Mesothelial cell of epicardium (in vitro differentiated cells): ENCODE results near the gene GNE. TPM values are rescaled to one million over a fixed set of nuclear protein-coding genes. Genes with fewer than 3 reads are reported as not detected.
"Not testable (repeated sequence)": the region's sequence is repeated elsewhere in the genome, so short reads cannot be mapped to it uniquely, and the experiment has no call there.

Source experiments
- DNase-seq, 2 experiments: peaks; one replicate each; pipeline ENCODE4 v3.0.0; 2021; ENCODE audit warnings: low spot score in 2 of 2; ENCODE audit not compliant: unreplicated experiment in 2 of 2
- H3K27ac Mint-ChIP-seq: 2 replicates; pipeline ENCODE4 v1.8.0; 2021; ENCODE audit warnings: mixed read lengths
- H3K27me3 Mint-ChIP-seq: 2 replicates; pipeline ENCODE4 v1.8.0; 2021; ENCODE audit warnings: low read depth, mixed read lengths
- H3K36me3 Mint-ChIP-seq: 2 replicates; pipeline ENCODE4 v1.8.0; 2021; ENCODE audit warnings: mixed read lengths
- H3K4me1 Mint-ChIP-seq: 2 replicates; pipeline ENCODE4 v1.8.0; 2021; ENCODE audit warnings: mixed read lengths
- H3K4me3 Mint-ChIP-seq: 2 replicates; pipeline ENCODE4 v1.8.0; 2021; ENCODE audit warnings: mild to moderate bottlenecking, moderate library complexity, mixed read lengths
- H3K9me3 Mint-ChIP-seq: 2 replicates; pipeline ENCODE4 v1.8.0; 2021; ENCODE audit warnings: mixed read lengths
- total RNA-seq: library from RNA; stranded (reverse); gene quantifications from 3 replicates; pipeline ENCODE4 v1.2.1, GENCODE V29; 2021
- TF ChIP-seq, protein P1 (sequence below): fragments of 200-600 bp; sonication (generic); IDR thresholded peaks from one replicate; pipeline ENCODE4 v1.5.0; 2021; ENCODE audit warnings: antibody characterized with exemption; ENCODE audit not compliant: unreplicated experiment

Gene GNE
- total RNA-seq, 1 donor from 2014 or later: 12.1 TPM

- no peak overlapping the region for H3K4me3 Mint-ChIP-seq
- peaks cover 1% of the 10 kb centered on the region for H3K36me3 Mint-ChIP-seq
- H3K4me1 Mint-ChIP-seq: peaks cover 13% of the 10 kb centered on the region
- no peaks in the 10 kb centered on the region for H3K27me3 Mint-ChIP-seq
- no peaks in the 10 kb centered on the region for H3K9me3 Mint-ChIP-seq
- no peak for DNase-seq
- TF ChIP-seq, protein P1, sequence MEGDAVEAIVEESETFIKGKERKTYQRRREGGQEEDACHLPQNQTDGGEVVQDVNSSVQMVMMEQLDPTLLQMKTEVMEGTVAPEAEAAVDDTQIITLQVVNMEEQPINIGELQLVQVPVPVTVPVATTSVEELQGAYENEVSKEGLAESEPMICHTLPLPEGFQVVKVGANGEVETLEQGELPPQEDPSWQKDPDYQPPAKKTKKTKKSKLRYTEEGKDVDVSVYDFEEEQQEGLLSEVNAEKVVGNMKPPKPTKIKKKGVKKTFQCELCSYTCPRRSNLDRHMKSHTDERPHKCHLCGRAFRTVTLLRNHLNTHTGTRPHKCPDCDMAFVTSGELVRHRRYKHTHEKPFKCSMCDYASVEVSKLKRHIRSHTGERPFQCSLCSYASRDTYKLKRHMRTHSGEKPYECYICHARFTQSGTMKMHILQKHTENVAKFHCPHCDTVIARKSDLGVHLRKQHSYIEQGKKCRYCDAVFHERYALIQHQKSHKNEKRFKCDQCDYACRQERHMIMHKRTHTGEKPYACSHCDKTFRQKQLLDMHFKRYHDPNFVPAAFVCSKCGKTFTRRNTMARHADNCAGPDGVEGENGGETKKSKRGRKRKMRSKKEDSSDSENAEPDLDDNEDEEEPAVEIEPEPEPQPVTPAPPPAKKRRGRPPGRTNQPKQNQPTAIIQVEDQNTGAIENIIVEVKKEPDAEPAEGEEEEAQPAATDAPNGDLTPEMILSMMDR: no peak
- peak overlapping the region; percentile 44 for H3K27ac Mint-ChIP-seq
Measured at GRCh38 chr9:36276254-36276653, 18.0 kb upstream of the GNE start.

GRCh38 chr9:36275060-36275459, 16.8 kb upstream of the GNE start:
- Mint-ChIP-seq H3K4me1 (peaks cover 13% of the 10 kb centered on the region), H3K36me3 (no peaks in the 10 kb centered on the region), H3K9me3 (no peaks in the 10 kb centered on the region), H3K4me3 (no peak overlapping the region), H3K27ac (no peak overlapping the region), H3K27me3 (no peaks in the 10 kb centered on the region)
- TF ChIP-seq, protein P1: no peak
- DNase-seq: no peak

DNA sequence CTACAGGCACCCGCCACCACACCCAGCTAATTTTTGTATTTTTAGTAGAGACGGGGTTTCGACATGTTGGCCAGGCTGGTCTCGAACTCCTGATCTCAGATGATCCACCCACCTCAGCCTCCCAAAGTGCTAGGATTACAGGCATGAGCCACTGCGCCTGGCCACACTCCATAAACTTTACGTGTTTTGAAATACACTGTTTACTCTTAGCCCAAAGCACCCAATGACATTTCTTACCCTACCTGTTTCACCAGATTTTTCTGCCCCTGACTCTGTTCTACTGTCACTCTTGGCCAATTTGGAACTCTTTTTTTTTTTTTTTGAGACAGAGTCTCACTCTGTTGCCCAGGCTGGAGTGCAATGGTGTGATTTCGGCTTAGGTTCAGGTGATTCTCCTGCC, 15.1 kb upstream of the GNE start:
- not testable (repeated sequence) for H3K27ac Mint-ChIP-seq, DNase-seq, H3K4me3 Mint-ChIP-seq, H3K9me3 Mint-ChIP-seq, H3K36me3 Mint-ChIP-seq, H3K27me3 Mint-ChIP-seq
- H3K4me1 Mint-ChIP-seq: peaks cover 13% of the 10 kb centered on the region

GRCh38 chr9:36268007-36268427, 9.8 kb upstream of the GNE start:
- H3K4me1 Mint-ChIP-seq: no peaks in the 10 kb centered on the region
- H3K36me3 Mint-ChIP-seq: no peaks in the 10 kb centered on the region
- H3K27ac Mint-ChIP-seq: no peak overlapping the region
- H3K9me3 Mint-ChIP-seq: no peaks in the 10 kb centered on the region
- H3K27me3 Mint-ChIP-seq: no peaks in the 10 kb centered on the region
- no peak overlapping the region for H3K4me3 Mint-ChIP-seq
- DNase-seq: no peak
- TF ChIP-seq, protein P1: no peak

GRCh38 chr9:36264896-36265295, 6.6 kb upstream of the GNE start:
- no peaks in the 10 kb centered on the region for H3K9me3 Mint-ChIP-seq
- H3K4me3 Mint-ChIP-seq: no peak overlapping the region
- H3K27ac Mint-ChIP-seq: no peak overlapping the region
- no peaks in the 10 kb centered on the region for H3K27me3 Mint-ChIP-seq
- H3K36me3 Mint-ChIP-seq: no peaks in the 10 kb centered on the region
- DNase-seq: no peak
- H3K4me1 Mint-ChIP-seq: no peaks in the 10 kb centered on the region
- TF ChIP-seq, protein P1: no peak

GRCh38 chr9:36263683-36264082, 5.4 kb upstream of the GNE start:
- no peaks in the 10 kb centered on the region for H3K36me3 Mint-ChIP-seq
- peaks cover under 1% of the 10 kb centered on the region for H3K4me1 Mint-ChIP-seq
- no peak overlapping the region for H3K27ac Mint-ChIP-seq
- H3K9me3 Mint-ChIP-seq: no peaks in the 10 kb centered on the region
- no peak for DNase-seq
- no peaks in the 10 kb centered on the region for H3K27me3 Mint-ChIP-seq
- TF ChIP-seq, protein P1: no peak
- H3K4me3 Mint-ChIP-seq: no peak overlapping the region
